DOHH2 (cell line): ENCODE results near the gene HELT.
"Not testable (repeated sequence)": the region's sequence is repeated elsewhere in the genome, so short reads cannot be mapped to it uniquely, and the experiment has no call there.

Experiments
- H3F3A ChIP-seq: fragments of 200-600 bp; sonication (generic), shearing (Covaris generic); 2 replicates; pipeline ENCODE4 v1.6.0; 2016; ENCODE audit warnings: antibody characterized with exemption, mild to moderate bottlenecking; ENCODE audit not compliant: control insufficient read depth, insufficient read depth
- H3K27ac ChIP-seq: fragments of 200-600 bp; sonication (generic); 2 replicates; pipeline ENCODE4 v1.5.1; 2014; ENCODE audit warnings: low read depth, mild to moderate bottlenecking, low read length, moderate library complexity
- H3K27me3 ChIP-seq: fragments of 200-600 bp; sonication (generic); 2 replicates; pipeline ENCODE4 v1.6.1; 2014; ENCODE audit warnings: mild to moderate bottlenecking, low read length, mixed read lengths; ENCODE audit not compliant: control insufficient read depth
- H3K36me3 ChIP-seq: fragments of 200-600 bp; sonication (generic); 2 replicates; pipeline ENCODE4 v1.6.1; 2014; ENCODE audit warnings: mild to moderate bottlenecking, low read length, moderate library complexity, mixed read lengths; ENCODE audit not compliant: control insufficient read depth
- H3K4me1 ChIP-seq: fragments of 200-600 bp; sonication (generic); 2 replicates; pipeline ENCODE4 v1.6.1; 2014; ENCODE audit warnings: mild to moderate bottlenecking, low read length, mixed read lengths; ENCODE audit not compliant: control insufficient read depth
- H3K4me2 ChIP-seq: fragments of 200-600 bp; sonication (generic); 2 replicates; pipeline ENCODE4 v1.6.0; 2014; ENCODE audit warnings: mild to moderate bottlenecking, low read length, moderate library complexity
- H3K4me3 ChIP-seq: fragments of 200-600 bp; sonication (generic); 2 replicates; pipeline ENCODE4 v1.5.1; 2014; ENCODE audit warnings: mild to moderate bottlenecking, low read length, mixed read lengths
- H3K79me2 ChIP-seq: fragments of 200-600 bp; sonication (generic); 2 replicates; pipeline ENCODE4 v1.6.1; 2014; ENCODE audit warnings: mild to moderate bottlenecking, low read length, mixed read lengths; ENCODE audit not compliant: control insufficient read depth
- H3K9me2 ChIP-seq: fragments of 200-600 bp; sonication (generic); replicated peaks from 2 replicates; pipeline ENCODE4 v1.6.1; 2014; ENCODE audit warnings: mild to moderate bottlenecking, low read length, mixed read lengths; ENCODE audit not compliant: control insufficient read depth
- H3K9me3 ChIP-seq: fragments of 200-600 bp; sonication (generic); 2 replicates; pipeline ENCODE4 v1.6.1; 2014; ENCODE audit warnings: antibody characterized with exemption, low read length, mixed read lengths; ENCODE audit not compliant: control insufficient read depth, insufficient read depth
- H4K20me1 ChIP-seq: fragments of 200-600 bp; sonication (generic); 2 replicates; pipeline ENCODE4 v1.6.0; 2014; ENCODE audit warnings: low read depth, mild to moderate bottlenecking, antibody characterized with exemption, low read length, moderate library complexity; ENCODE audit not compliant: control insufficient read depth, insufficient read depth
- EZH2phosphoT487 ChIP-seq: fragments of 200-600 bp; sonication (generic); IDR thresholded peaks from 2 replicates; pipeline ENCODE4 v1.6.1; 2017; ENCODE audit warnings: borderline replicate concordance, mild to moderate bottlenecking, antibody characterized with exemption, low read length, moderate library complexity, mixed read lengths
- TF ChIP-seq, protein P1 (sequence below): fragments of 200-600 bp; sonication (generic); IDR thresholded peaks from one replicate; pipeline ENCODE4 v1.5.1; 2014; ENCODE audit warnings: antibody characterized with exemption, mild to moderate bottlenecking, low read depth, low read length; ENCODE audit not compliant: poor library complexity, severe bottlenecking

HELT gene

DNA sequence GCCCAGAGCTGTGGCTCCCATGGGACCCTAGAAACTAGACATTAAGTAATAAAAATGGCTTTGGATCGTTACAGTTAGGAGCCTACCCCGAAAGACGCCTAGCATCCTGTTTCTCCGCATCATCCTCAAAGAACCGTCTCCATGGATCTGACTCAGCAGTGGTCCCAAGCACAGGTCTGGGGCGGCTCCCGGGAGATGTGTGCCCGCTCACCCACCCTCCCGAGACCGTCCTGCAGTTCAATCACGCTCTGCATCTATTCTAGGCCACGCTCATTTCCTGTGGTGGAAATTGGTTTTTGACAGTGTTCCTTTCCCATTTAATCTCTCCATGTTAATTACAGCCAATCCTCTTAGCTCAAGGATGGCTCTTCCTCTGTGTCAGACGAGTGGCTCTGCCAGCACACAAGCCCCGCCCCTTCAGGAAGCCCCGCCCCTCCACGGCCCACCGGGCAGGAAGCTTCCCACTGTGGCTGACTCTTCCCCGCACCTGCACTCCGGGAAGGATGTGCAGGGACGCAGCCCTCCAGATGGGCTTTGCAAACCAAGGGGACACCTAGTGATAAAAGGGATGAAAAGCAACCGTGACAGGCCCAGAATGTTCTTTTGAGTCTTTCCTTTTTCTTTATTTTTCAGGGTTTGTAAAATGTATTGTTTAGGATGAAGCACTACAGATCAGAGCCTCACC lies 34.5 kb upstream of the HELT start:
- TF ChIP-seq EZH2phosphoT487 = no peak
- TF ChIP-seq, protein P1, sequence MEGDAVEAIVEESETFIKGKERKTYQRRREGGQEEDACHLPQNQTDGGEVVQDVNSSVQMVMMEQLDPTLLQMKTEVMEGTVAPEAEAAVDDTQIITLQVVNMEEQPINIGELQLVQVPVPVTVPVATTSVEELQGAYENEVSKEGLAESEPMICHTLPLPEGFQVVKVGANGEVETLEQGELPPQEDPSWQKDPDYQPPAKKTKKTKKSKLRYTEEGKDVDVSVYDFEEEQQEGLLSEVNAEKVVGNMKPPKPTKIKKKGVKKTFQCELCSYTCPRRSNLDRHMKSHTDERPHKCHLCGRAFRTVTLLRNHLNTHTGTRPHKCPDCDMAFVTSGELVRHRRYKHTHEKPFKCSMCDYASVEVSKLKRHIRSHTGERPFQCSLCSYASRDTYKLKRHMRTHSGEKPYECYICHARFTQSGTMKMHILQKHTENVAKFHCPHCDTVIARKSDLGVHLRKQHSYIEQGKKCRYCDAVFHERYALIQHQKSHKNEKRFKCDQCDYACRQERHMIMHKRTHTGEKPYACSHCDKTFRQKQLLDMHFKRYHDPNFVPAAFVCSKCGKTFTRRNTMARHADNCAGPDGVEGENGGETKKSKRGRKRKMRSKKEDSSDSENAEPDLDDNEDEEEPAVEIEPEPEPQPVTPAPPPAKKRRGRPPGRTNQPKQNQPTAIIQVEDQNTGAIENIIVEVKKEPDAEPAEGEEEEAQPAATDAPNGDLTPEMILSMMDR = peak; percentile 61
- H3K27ac ChIP-seq = no peak overlapping the region
- H3K4me2 ChIP-seq = peak overlapping the region; percentile 62
- H3K9me2 ChIP-seq = no peaks in the 10 kb centered on the region
- no peaks in the 10 kb centered on the region for H3K79me2 ChIP-seq
- no peaks in the 10 kb centered on the region; the same call in 1 of the 2 replicates for H3K27me3 ChIP-seq
- H3K36me3 ChIP-seq = no peaks in the 10 kb centered on the region
- H3K4me1 ChIP-seq = peaks cover 17% of the 10 kb centered on the region
- peak overlapping the region; percentile 57 for H3K4me3 ChIP-seq
- H3K9me3 ChIP-seq = no peaks in the 10 kb centered on the region
- H3F3A ChIP-seq = peaks cover 6% of the 10 kb centered on the region; the same call in 1 of the 2 replicates
- H4K20me1 ChIP-seq = no peaks in the 10 kb centered on the region

DNA sequence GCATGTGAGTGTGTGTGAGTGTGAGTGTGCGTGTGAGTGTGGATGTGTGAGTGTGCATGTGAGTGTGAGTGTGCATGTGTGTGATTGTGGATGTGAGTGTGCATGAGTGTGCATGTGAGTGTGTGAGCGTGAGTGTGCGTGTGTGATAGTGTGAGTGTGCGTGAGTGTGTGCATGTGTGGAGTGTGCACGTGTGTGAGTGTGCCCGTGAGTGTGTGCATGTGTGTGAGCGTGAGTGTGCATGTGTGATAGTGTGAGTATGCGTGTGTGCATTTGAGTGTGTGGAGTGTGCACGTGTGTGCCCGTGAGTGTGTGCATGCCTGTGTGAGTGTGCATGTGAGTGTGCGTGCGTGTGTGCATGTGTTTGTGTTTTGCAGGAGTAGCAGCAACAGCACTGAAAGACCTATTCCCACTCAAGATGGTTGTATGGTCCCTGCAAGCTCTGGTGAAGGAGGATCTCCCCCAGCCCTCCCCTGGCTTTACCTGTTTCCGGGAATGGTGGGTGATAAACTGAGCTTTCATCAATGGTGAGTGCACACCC lies 30.7 kb upstream of the HELT start:
- H3F3A ChIP-seq = peaks cover 6% of the 10 kb centered on the region; the same call in 1 of the 2 replicates
- H3K4me2 ChIP-seq = no peak overlapping the region
- no peak overlapping the region for H3K4me3 ChIP-seq
- no peaks in the 10 kb centered on the region for H3K9me3 ChIP-seq
- no peaks in the 10 kb centered on the region for H3K79me2 ChIP-seq
- no peaks in the 10 kb centered on the region for H3K36me3 ChIP-seq
- TF ChIP-seq, protein P1 = no peak
- no peak for TF ChIP-seq EZH2phosphoT487
- no peaks in the 10 kb centered on the region for H4K20me1 ChIP-seq
- no peak overlapping the region for H3K27ac ChIP-seq
- H3K27me3 ChIP-seq = peaks cover 5% of the 10 kb centered on the region; the same call in 1 of the 2 replicates
- H3K9me2 ChIP-seq = no peaks in the 10 kb centered on the region
- H3K4me1 ChIP-seq = peaks cover 17% of the 10 kb centered on the region

DNA sequence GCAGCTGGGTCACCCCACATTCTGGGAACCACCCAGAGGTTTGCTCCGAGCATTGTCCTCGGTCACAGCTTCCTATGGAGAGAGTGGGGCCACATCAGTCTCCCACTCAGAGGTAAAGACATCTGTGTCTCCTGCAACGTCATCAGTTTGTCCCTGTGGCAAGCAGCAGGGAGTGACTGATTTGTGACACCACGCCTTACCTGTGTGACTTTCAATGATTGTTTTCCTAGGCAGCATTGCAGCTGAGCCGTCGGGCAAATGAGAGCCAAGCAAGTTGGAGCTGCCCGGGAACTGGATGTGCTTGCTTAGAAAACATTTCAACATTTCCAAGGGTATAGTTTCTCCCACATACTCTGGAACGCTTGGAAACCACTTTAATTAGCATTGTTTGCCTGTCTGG lies 29.7 kb upstream of the HELT start:
- no peaks in the 10 kb centered on the region for H3K79me2 ChIP-seq
- H3K27me3 ChIP-seq = peaks cover 5% of the 10 kb centered on the region; the same call in 1 of the 2 replicates
- no peaks in the 10 kb centered on the region for H3K36me3 ChIP-seq
- H3F3A ChIP-seq = peaks cover 6% of the 10 kb centered on the region; the same call in 1 of the 2 replicates
- no peak overlapping the region for H3K27ac ChIP-seq
- H3K4me1 ChIP-seq = peaks cover 9% of the 10 kb centered on the region
- no peak overlapping the region for H3K4me3 ChIP-seq
- no peak overlapping the region for H3K4me2 ChIP-seq
- no peaks in the 10 kb centered on the region for H4K20me1 ChIP-seq
- H3K9me3 ChIP-seq = no peaks in the 10 kb centered on the region
- no peak for TF ChIP-seq EZH2phosphoT487
- TF ChIP-seq, protein P1 = no peak
- H3K9me2 ChIP-seq = no peaks in the 10 kb centered on the region

DNA sequence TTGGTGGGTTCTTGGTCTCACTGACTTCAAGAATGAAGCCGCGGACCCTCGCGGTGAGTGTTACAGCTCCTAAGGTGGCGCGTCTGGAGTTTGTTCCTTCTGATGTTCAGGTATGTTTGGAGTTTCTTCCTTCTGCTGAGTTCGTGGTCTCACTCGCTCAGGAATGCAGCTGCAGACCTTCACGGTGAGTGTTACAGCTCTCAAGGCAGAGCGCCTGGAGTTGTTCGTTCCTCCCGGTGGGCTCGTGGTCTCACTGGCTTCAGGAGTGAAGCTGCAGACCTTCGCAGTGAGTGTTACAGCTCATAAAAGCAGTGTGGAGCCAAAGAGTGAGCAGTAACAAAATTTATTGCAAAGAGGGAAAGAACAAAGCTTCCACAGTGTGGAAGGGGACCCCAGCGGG lies 29.0 kb upstream of the HELT start:
- H3K9me2 ChIP-seq, H3K27me3 ChIP-seq, H3K79me2 ChIP-seq, H3K27ac ChIP-seq, H4K20me1 ChIP-seq, H3F3A ChIP-seq, H3K9me3 ChIP-seq, H3K36me3 ChIP-seq, H3K4me2 ChIP-seq, H3K4me3 ChIP-seq, H3K4me1 ChIP-seq: not testable (repeated sequence)

DNA sequence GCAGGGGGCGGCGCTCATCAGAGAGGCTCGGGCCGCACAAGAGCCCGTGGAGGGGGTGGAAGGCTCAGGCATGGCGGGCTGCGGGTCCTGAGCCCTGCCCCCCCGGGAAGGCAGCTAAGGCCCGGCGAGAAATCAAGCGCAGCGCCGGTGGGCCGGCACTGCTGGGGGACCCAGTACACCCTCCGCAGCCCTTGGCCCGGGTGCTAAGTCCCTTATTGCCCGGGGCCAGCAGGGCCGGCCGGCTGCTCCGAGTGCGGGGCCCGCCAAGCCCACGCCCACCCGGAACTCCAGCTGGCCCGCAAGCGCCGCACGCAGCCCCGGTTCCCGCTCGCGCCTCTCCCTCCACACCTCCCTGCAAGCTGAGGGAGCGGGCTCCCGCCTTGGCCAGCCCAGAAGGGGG lies 28.2 kb upstream of the HELT start:
- not testable (repeated sequence) for H3K4me1 ChIP-seq, H3K4me3 ChIP-seq, H4K20me1 ChIP-seq, H3K9me3 ChIP-seq, H3K4me2 ChIP-seq, H3K36me3 ChIP-seq, H3F3A ChIP-seq, H3K27me3 ChIP-seq, H3K9me2 ChIP-seq, H3K79me2 ChIP-seq, H3K27ac ChIP-seq
